Heart left ventricle (tissue), 16 donors: Measurements from ENCODE around the gene IGSF6. TPM values are rescaled to one million over a fixed set of nuclear protein-coding genes. Genes with fewer than 3 reads are reported as not detected.
"Not testable (repeated sequence)": the region's sequence is repeated elsewhere in the genome, so short reads cannot be mapped to it uniquely, and the experiment has no call there.

Experiments
- ATAC-seq, 4 donors: fragments of 200-7000 bp; cut with Tn5 transposase; one replicate each; pipeline ENCODE4 v1.9.1; 2020 to 2022; ENCODE audit warnings: moderate library complexity in 4 of 4, mild to moderate bottlenecking in 3 of 4, moderate number of reproducible peaks in 1 of 4
- DNase-seq, 5 donors: peaks; one replicate each; pipeline ENCODE4 v3.0.0-alpha.2; 2020
- H3K27ac ChIP-seq, 12 donors: fragments of 200-600 bp; sonication (generic) in 4 of 12; one replicate each; pipeline versions ENCODE4 v1.5.0 to v1.8.0; 2016 to 2022; ENCODE audit warnings: mild to moderate bottlenecking in 2 of 12
- H3K27me3 ChIP-seq, 9 donors: fragments of 200-600 bp; sonication (generic) in 2 of 9; one replicate each; pipeline versions ENCODE4 v1.5.1 to v1.8.0; 2016 to 2022; ENCODE audit warnings: mild to moderate bottlenecking in 3 of 9
- H3K36me3 ChIP-seq, 9 donors: fragments of 200-600 bp; sonication (generic) in 2 of 9; one replicate each; pipeline versions ENCODE4 v1.5.0 to v1.8.0; 2018 to 2022; ENCODE audit warnings: mild to moderate bottlenecking in 2 of 9
- H3K4me1 ChIP-seq, 12 donors: fragments of 200-600 bp; sonication (generic) in 4 of 12; one replicate each; pipeline versions ENCODE4 v1.5.0 to v1.8.0; 2016 to 2022; ENCODE audit warnings: mild to moderate bottlenecking in 3 of 12
- H3K4me3 ChIP-seq, 12 donors: fragments of 200-600 bp; sonication (generic) in 4 of 12; one replicate each; pipeline versions ENCODE4 v1.5.0 to v1.8.0; 2017 to 2022; ENCODE audit warnings: mild to moderate bottlenecking in 9 of 12, moderate library complexity in 4 of 12
- H3K9me3 ChIP-seq, 12 donors: fragments of 200-600 bp; sonication (generic) in 4 of 12; one replicate each; pipeline versions ENCODE4 v1.5.0 to v1.8.0; 2016 to 2022; ENCODE audit warnings: mild to moderate bottlenecking in 1 of 12
- POLR2A ChIP-seq, 2 donors: fragments of 450-650 bp; IDR thresholded peaks; one replicate each; pipeline ENCODE4 v1.6.1; 2017; ENCODE audit warnings: antibody characterized with exemption in 2 of 2, mild to moderate bottlenecking in 2 of 2, moderate library complexity in 2 of 2
- WGBS, 4 donors: extraction: QIAGEN DNeasy Blood & Tissue Kit in 2 of 4; methylation state at CpG; one replicate each; pipeline versions ENCODE4 v1.1.5 to v1.1.7; 2013 to 2018; 5-methylcytosine and 5-hydroxymethylcytosine counted together
- intact Hi-C, 10 donors: fragments of 100-400 bp; cut with DNase I; formaldehyde crosslinking; loops; one replicate each; pipeline versions ENCODE4 v1.11.1 to v1.14.2; 2022
- polyA plus RNA-seq, 2 donors: library from polyadenylated mRNA; stranded (reverse); fragments of 200-250 nt; gene quantifications; one replicate each; pipeline ENCODE4 v1.2.3, GENCODE V29; 2013
- total RNA-seq, 9 donors: library from RNA; depleted of rRNA in 2 of 9; stranded (reverse); fragments of >200 nt in 2 of 9; fragmentation: NEBNext Ultra II Directional in 3 of 9; extraction: Animal tissue kit (Norgen Biotek cat#: 25700) in 3 of 9; gene quantifications; one replicate each; pipeline versions ENCODE4 v1.1.0 to v1.2.4, GENCODE V29; 2016 to 2023
- TF ChIP-seq, protein P1 (sequence below), 12 donors: fragments of 200-600 bp; sonication (generic) in 4 of 12; IDR thresholded peaks; one replicate each; pipeline versions ENCODE4 v1.5.0 to v1.8.0; 2018 to 2022; ENCODE audit warnings: antibody characterized with exemption in 12 of 12, mild to moderate bottlenecking in 5 of 12
- donor health status: ischemic (EF 13 %, LVEDD 7.1; RV severe dilation, severe dysfunction).
- donor health status: healthy with polysubstance abuse.
- donor health status: DM: no; HTN: yes; CAD: no.
- donor health status: DM: no; HTN: no; CAD: no.
- donor health status: ischemic (EF 25% LVEDD 6.9; RV normal size, moderate dysfunction).
- donor health status: ischemic (EF 25% LVEDD 5.7; RV mildly dilated, moderate dysfunction).
- donor health status: healthy.
- donor health status: DM: yes; HTN: yes; CAD: no.
- donor health status: ischemic (EF 35%, LVEDD 5.7; RV mildly dilated, moderate dysfunction).
- donor health status: nonischemic (EF 11% LVEDD 7.7; RV severe dilation, severe dysfunction).
- donor health status: DM: yes; HTN: yes; CAD: no.
- donor health status: PGD.
- donor health status: ischemic (EF 29% LVEDD 5.4; RV normal size, mild dysfunction).
- donor health status: nonischemic (EF 23%, LVEDD 6.1; RV moderate dilation, normal function).

IGSF6 gene
- total and polyA plus RNA-seq, 11 donors, result 0.56 to 45.0 (median 0.99) TPM

DNA sequence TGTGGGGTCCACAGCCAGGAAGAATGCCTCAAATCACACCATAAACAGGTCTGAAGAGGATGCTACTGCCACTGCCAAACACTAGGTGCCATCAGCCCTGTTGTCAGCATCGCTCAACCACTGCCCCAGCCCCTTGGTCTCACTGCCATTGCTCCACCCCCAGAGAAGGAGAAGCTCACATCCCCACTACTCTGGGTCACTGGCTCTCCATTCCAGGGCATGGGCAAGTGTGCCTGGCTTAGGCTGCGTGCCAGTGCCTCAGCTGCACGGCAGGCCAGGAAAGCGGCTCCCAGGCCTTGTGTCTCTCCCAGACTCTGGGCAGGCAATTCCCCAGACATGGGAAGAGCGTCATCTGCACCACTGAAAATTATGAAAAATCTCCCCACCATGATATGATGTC, 1.2 kb upstream of the IGSF6 start:
- 86 to 92% (median 88%) methylated on average over 4 to 5 of the region's 5 CpGs for WGBS, 4 donors
- ATAC-seq (peak in 2 of 4 donors; percentile 30 to 50), DNase-seq (no peak)
- TF ChIP-seq POLR2A (IDR thresholded peaks at IDR 0.05), result no peak
- TF ChIP-seq, protein P1, sequence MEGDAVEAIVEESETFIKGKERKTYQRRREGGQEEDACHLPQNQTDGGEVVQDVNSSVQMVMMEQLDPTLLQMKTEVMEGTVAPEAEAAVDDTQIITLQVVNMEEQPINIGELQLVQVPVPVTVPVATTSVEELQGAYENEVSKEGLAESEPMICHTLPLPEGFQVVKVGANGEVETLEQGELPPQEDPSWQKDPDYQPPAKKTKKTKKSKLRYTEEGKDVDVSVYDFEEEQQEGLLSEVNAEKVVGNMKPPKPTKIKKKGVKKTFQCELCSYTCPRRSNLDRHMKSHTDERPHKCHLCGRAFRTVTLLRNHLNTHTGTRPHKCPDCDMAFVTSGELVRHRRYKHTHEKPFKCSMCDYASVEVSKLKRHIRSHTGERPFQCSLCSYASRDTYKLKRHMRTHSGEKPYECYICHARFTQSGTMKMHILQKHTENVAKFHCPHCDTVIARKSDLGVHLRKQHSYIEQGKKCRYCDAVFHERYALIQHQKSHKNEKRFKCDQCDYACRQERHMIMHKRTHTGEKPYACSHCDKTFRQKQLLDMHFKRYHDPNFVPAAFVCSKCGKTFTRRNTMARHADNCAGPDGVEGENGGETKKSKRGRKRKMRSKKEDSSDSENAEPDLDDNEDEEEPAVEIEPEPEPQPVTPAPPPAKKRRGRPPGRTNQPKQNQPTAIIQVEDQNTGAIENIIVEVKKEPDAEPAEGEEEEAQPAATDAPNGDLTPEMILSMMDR (IDR thresholded peaks at IDR 0.05), result no peak
- no peaks in the 10 kb centered on the region for H3K27me3 ChIP-seq
- no peaks in the 10 kb centered on the region for H3K9me3 ChIP-seq
- peaks cover 0 to 19% (median 16%) of the 10 kb centered on the region in 9 donors for H3K36me3 ChIP-seq
- peak overlapping the region in 1 of 12 donors; percentile 89 for H3K27ac ChIP-seq
- peaks cover 0 to 84% (median 0%) of the 10 kb centered on the region in 12 donors for H3K4me1 ChIP-seq
- intact Hi-C loops, result loop anchor here in 2 of 10 donors (10.0 kb wide), 2 partner anchors 51 to 531 kb away; no protein-coding TSS in a partner anchor
- no peak overlapping the region for H3K4me3 ChIP-seq

DNA sequence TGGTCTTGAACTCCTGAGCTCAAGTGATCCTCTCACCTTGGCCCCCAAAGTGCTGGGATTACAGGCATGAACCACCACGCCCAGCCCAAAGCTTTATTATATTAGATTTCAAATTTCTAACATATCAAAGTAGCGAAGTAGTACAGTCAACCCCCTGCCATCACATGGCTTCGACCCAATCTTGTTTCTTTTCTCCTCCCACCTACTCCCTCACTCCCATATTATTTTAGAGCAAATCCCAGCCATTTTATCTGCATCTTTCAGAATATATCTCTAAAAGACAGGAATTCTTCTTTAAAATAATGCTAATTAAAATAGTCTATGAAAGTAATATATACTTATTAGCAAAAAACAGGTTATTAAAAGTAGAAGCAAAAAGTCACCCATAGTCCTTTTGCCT, 893 bp downstream of the IGSF6 start:
- DNase-seq (no peak), ATAC-seq (no peak)
- no peaks in the 10 kb centered on the region for H3K27me3 ChIP-seq
- WGBS, 4 donors, result 87 to 94% (median 90%) methylated on average over 3 of the region's 3 CpGs
- peaks cover 0 to 36% (median 16%) of the 10 kb centered on the region in 9 donors for H3K36me3 ChIP-seq
- H3K27ac ChIP-seq, result peak overlapping the region in 1 of 12 donors; percentile 89
- peaks cover 0 to 84% (median 2%) of the 10 kb centered on the region in 12 donors for H3K4me1 ChIP-seq
- TF ChIP-seq, protein P1 (IDR thresholded peaks at IDR 0.05), result no peak
- TF ChIP-seq POLR2A (IDR thresholded peaks at IDR 0.05), result no peak
- intact Hi-C loops, result loop anchor here in 2 of 10 donors (10.0 kb wide), 2 partner anchors 53 to 533 kb away; no protein-coding TSS in a partner anchor
- H3K4me3 ChIP-seq, result peak overlapping the region in 6 of 12 donors; percentile 1 to 58 (median 24)
- no peaks in the 10 kb centered on the region for H3K9me3 ChIP-seq

GRCh38 chr16:21650521-21650920, 1.9 kb downstream of the IGSF6 start:
- peak in 3 of 4 donors; percentile 35 to 52 (median 51) for ATAC-seq
- peak overlapping the region in 2 of 12 donors; percentile 26 to 89 for H3K27ac ChIP-seq
- intact Hi-C loops, result loop anchor here in 2 of 10 donors (10.0 kb wide), 2 partner anchors 54 to 534 kb away; no protein-coding TSS in a partner anchor

GRCh38 chr16:21649826-21650406, 2.5 kb downstream of the IGSF6 start:
- Histone ChIP-seq H3K4me1 (peaks cover 0 to 86% (median 11%) of the 10 kb centered on the region in 12 donors), H3K36me3 (peaks cover 0 to 28% (median under 1%) of the 10 kb centered on the region in 9 donors), H3K27ac (peak overlapping the region in 1 of 12 donors; percentile 89), H3K4me3 (peak overlapping the region in 3 of 12 donors; percentile 24 to 58 (median 41))
- not testable (repeated sequence) for DNase-seq, ATAC-seq, H3K9me3 ChIP-seq, H3K27me3 ChIP-seq
- intact Hi-C loops, result loop anchor here in 2 of 10 donors (10.0 kb wide), 2 partner anchors 55 to 535 kb away; no protein-coding TSS in a partner anchor
- WGBS, 4 donors, result 94 to 96% (median 96%) methylated on average over 12 of the region's 12 CpGs

More at GRCh38 chr16:21650521-21650920, 1.9 kb downstream of the IGSF6 start:
- Histone ChIP-seq H3K27me3 (no peaks in the 10 kb centered on the region), H3K9me3 (no peaks in the 10 kb centered on the region), H3K4me1 (peaks cover 0 to 84% (median 9%) of the 10 kb centered on the region in 12 donors), H3K36me3 (peaks cover 0 to 34% (median 6%) of the 10 kb centered on the region in 9 donors), H3K4me3 (peak overlapping the region in 4 of 12 donors; percentile 14 to 58 (median 32))
- TF ChIP-seq POLR2A (IDR thresholded peaks at IDR 0.05), result no peak
- TF ChIP-seq, protein P1 (IDR thresholded peaks at IDR 0.05), result no peak
- no peak for DNase-seq
- 83 to 96% (median 94%) methylated on average over 1 of the region's 1 CpG for WGBS, 4 donors
